OCI-LY3 (cell line): Measurements from ENCODE around the gene CCL21.
A peak's percentile ranks its signal among the peaks of the same experiment; 100 is the strongest.

Experiments used
- CTCF ChIP-seq: fragments of 200-600, 300-600 bp; sonication (generic); IDR thresholded peaks from 2 replicates; pipeline ENCODE4 v1.5.1; 2014; ENCODE audit warnings: antibody characterized with exemption, low read length, low read depth
- EZH2phosphoT487 ChIP-seq: fragments of 200-600 bp; shearing (Covaris generic); IDR thresholded peaks from 2 replicates; pipeline ENCODE4 v1.6.1; 2018; ENCODE audit warnings: antibody characterized with exemption, mixed run types, low read depth

- TF ChIP-seq CTCF: peak; percentile 78
- no peak for TF ChIP-seq EZH2phosphoT487
Measured at GRCh38 chr9:34701023-34701768, 8.7 kb downstream of the CCL21 start.
